HG03378 (cell line): ENCODE data around the gene MS4A8.
A peak's percentile ranks its signal among the peaks of the same experiment; 100 is the strongest.

Experiments
- ATAC-seq: cut with Tn5 transposase; IDR thresholded peaks from one replicate; pipeline ENCODE4 v1.9.1; 2021; ENCODE audit warnings: mild to moderate bottlenecking, moderate library complexity; ENCODE audit not compliant: unreplicated experiment

MS4A8 gene

GRCh38 chr11:60762851-60763691 lies 63.7 kb downstream of the MS4A8 start:
- ATAC-seq, result peak; percentile 69

GRCh38 chr11:60763692-60764369 lies 64.4 kb downstream of the MS4A8 start:
- no peak for ATAC-seq

GRCh38 chr11:60764879-60765278 lies 65.5 kb downstream of the MS4A8 start:
- ATAC-seq, result peak; percentile 45

- ATAC-seq, result peak; percentile 2
Measured at GRCh38 chr11:60765355-60765754, 65.9 kb downstream of the MS4A8 start.
